Mucosa of descending colon (tissue), 3 donors: ENCODE data around the gene ZDHHC19. TPM values are rescaled to one million over a fixed set of nuclear protein-coding genes. Genes with fewer than 3 reads are reported as not detected.
"Not testable (repeated sequence)": the region's sequence is repeated elsewhere in the genome, so short reads cannot be mapped to it uniquely, and the experiment has no call there.

ENCODE experiments used
- ATAC-seq: fragments of 200-7000 bp; cut with Tn5 transposase; one replicate; pipeline ENCODE4 v1.9.1; 2020; ENCODE audit warnings: mild to moderate bottlenecking, moderate library complexity
- DNase-seq, 3 donors: peaks; one replicate each; pipeline ENCODE4 v3.0.0-alpha.2; 2020
- H3K36me3 ChIP-seq: fragments of 200-600 bp; one replicate; pipeline ENCODE4 v1.8.0; 2021; ENCODE audit warnings: low read depth, mild to moderate bottlenecking
- H3K4me1 ChIP-seq: fragments of 200-600 bp; one replicate; pipeline ENCODE4 v1.8.0; 2021; ENCODE audit warnings: low read depth, mild to moderate bottlenecking
- H3K4me3 ChIP-seq: fragments of 200-600 bp; one replicate; pipeline ENCODE4 v1.8.0; 2021; ENCODE audit warnings: mild to moderate bottlenecking
- H3K9me3 ChIP-seq: fragments of 200-600 bp; one replicate; pipeline ENCODE4 v1.8.0; 2021; ENCODE audit warnings: mild to moderate bottlenecking
- CTCF ChIP-seq: fragments of 200-600 bp; IDR thresholded peaks from one replicate; pipeline ENCODE4 v1.8.0; 2022; ENCODE audit warnings: antibody characterized with exemption, mild to moderate bottlenecking
- intact Hi-C, 2 donors: fragments of 100-400 bp; cut with DNase I in 1 of 2; cut with micrococcal nuclease in 1 of 2; formaldehyde crosslinking; loops; one replicate each; pipeline versions ENCODE4 v1.11.0 to v1.11.1; 2022; cut with DNase I, micrococcal nuclease
- total RNA-seq, 3 donors: library from RNA; stranded (reverse); fragmentation: NEBNext Ultra II Directional in 2 of 3; extraction: Animal tissue kit (Norgen Biotek cat#: 25700) in 2 of 3; gene quantifications; one replicate each; pipeline versions ENCODE4 v1.2.1 to v1.2.4, GENCODE V29; 2021 to 2023
- donor health status: DM: no; HTN: no; CAD: no; lungs with moderate emphysema.
- donor health status: DM: no; HTN: no; CAD: no.
- donor health status: DM: no; HTN: yes; CAD: no.

ZDHHC19 gene
- total RNA-seq, 3 donors from 2014 or later, result not detected

GRCh38 chr3:196216681-196217211 is 5.5 kb upstream of the ZDHHC19 start:
- H3K4me1 ChIP-seq, result peaks cover 16% of the 10 kb centered on the region
- H3K36me3 ChIP-seq, result no peaks in the 10 kb centered on the region
- no peak for TF ChIP-seq CTCF
- no peaks in the 10 kb centered on the region for H3K9me3 ChIP-seq
- H3K4me3 ChIP-seq, result no peak overlapping the region
- DNase-seq, result no peak
- ATAC-seq, result peak; percentile 3
- intact Hi-C loops, result no loop called here

GRCh38 chr3:196216089-196216564 is 4.9 kb upstream of the ZDHHC19 start, which contains the start of gene SLC51A:
Gene SLC51A (plus strand): TSS chr3:196216534. CDS start chr3:196216713, 179 bp downstream.
- TF ChIP-seq CTCF, result no peak
- Histone ChIP-seq H3K4me3 (no peak within 1 kb of the TSS), H3K36me3 (no peaks in the 10 kb centered on the region), H3K4me1 (peaks cover 16% of the 10 kb centered on the region), H3K9me3 (no peaks in the 10 kb centered on the region)
- ATAC-seq, result peak; percentile 76
- DNase-seq, result peak in 2 of 3 donors; percentile 70 to 74
- intact Hi-C loops, result no loop called here

GRCh38 chr3:196215493-196216020 is 4.4 kb upstream of the ZDHHC19 start:
- H3K36me3 ChIP-seq, result no peaks in the 10 kb centered on the region
- ATAC-seq, result no peak
- H3K4me3 ChIP-seq, result no peak overlapping the region

GRCh38 chr3:196214783-196215441 is 3.7 kb upstream of the ZDHHC19 start:
- Histone ChIP-seq H3K4me1 (peaks cover 16% of the 10 kb centered on the region), H3K36me3 (no peaks in the 10 kb centered on the region), H3K4me3 (no peak overlapping the region), H3K9me3 (no peaks in the 10 kb centered on the region)
- intact Hi-C loops, result no loop called here
- ATAC-seq, result peak; percentile 45
- no peak for DNase-seq
- no peak for TF ChIP-seq CTCF

More at GRCh38 chr3:196215493-196216020, 4.4 kb upstream of the ZDHHC19 start:
- Histone ChIP-seq H3K9me3 (no peaks in the 10 kb centered on the region), H3K4me1 (peaks cover 16% of the 10 kb centered on the region)
- no peak for DNase-seq
- intact Hi-C loops, result no loop called here
- TF ChIP-seq CTCF, result no peak

- ATAC-seq, H3K4me1 ChIP-seq, intact Hi-C loops, H3K36me3 ChIP-seq, H3K4me3 ChIP-seq, H3K9me3 ChIP-seq, DNase-seq: not testable (repeated sequence)
These were observed 1.1 kb downstream of the ZDHHC19 start for GRCh38 chr3:196209944-196210672.
